Lower lobe of right lung (tissue), 2 donors: Measurements from ENCODE around the gene NAIF1. TPM values are rescaled to one million over a fixed set of nuclear protein-coding genes. Genes with fewer than 3 reads are reported as not detected.
"Not testable (repeated sequence)": the region's sequence is repeated elsewhere in the genome, so short reads cannot be mapped to it uniquely, and the experiment has no call there.

Source experiments
- ATAC-seq, 2 donors: fragments of 200-7000 bp; cut with Tn5 transposase; one replicate each; pipeline ENCODE4 v1.9.1; 2020 to 2022; ENCODE audit warnings: mild to moderate bottlenecking in 2 of 2, moderate library complexity in 2 of 2
- DNase-seq: peaks from one replicate; pipeline ENCODE4 v3.0.0-alpha.2; 2020
- H3K27ac ChIP-seq: fragments of 200-600 bp; one replicate; pipeline ENCODE4 v1.8.0; 2022
- H3K27me3 ChIP-seq: fragments of 200-600 bp; one replicate; pipeline ENCODE4 v1.8.0; 2022; ENCODE audit warnings: low read depth
- H3K36me3 ChIP-seq: fragments of 200-600 bp; one replicate; pipeline ENCODE4 v1.8.0; 2022; ENCODE audit warnings: mild to moderate bottlenecking
- H3K4me1 ChIP-seq: fragments of 200-600 bp; one replicate; pipeline ENCODE4 v1.8.0; 2022
- H3K4me3 ChIP-seq: fragments of 200-600 bp; one replicate; pipeline ENCODE4 v1.8.0; 2022; ENCODE audit warnings: mild to moderate bottlenecking
- H3K9me3 ChIP-seq: fragments of 200-600 bp; one replicate; pipeline ENCODE4 v1.8.0; 2022
- CTCF ChIP-seq: fragments of 200-600 bp; IDR thresholded peaks from one replicate; pipeline ENCODE4 v1.8.0; 2022; ENCODE audit warnings: antibody characterized with exemption, mild to moderate bottlenecking
- intact Hi-C: fragments of 100-400 bp; cut with DNase I; formaldehyde crosslinking; loops from one replicate; pipeline ENCODE4 v1.11.0; 2022
- total RNA-seq: library from RNA; stranded (reverse); fragmentation: NEBNext Ultra II Directional; extraction: Animal tissue kit (Norgen Biotek cat#: 25700); gene quantifications from one replicate; pipeline ENCODE4 v1.2.1, GENCODE V29; 2021
- donor health status: DM: no; HTN: yes; CAD: no; lungs with severe emphysema.

NAIF1 gene
- total RNA-seq, 1 donor from 2014 or later: 11.3 TPM

GRCh38 chr9:128113526-128114325 lies 46.6 kb upstream of the NAIF1 start:
- Histone ChIP-seq H3K9me3 (no peaks in the 10 kb centered on the region), H3K4me3 (no peak overlapping the region), H3K27me3 (no peaks in the 10 kb centered on the region), H3K36me3 (peaks cover 12% of the 10 kb centered on the region), H3K4me1 (peaks cover 10% of the 10 kb centered on the region), H3K27ac (no peak overlapping the region)
- intact Hi-C loops: no loop called here
- no peak for ATAC-seq
- TF ChIP-seq CTCF: no peak
- peak; percentile 39 for DNase-seq

GRCh38 chr9:128111726-128112125 lies 44.6 kb upstream of the NAIF1 start:
- H3K27ac ChIP-seq, intact Hi-C loops, ATAC-seq, H3K4me3 ChIP-seq, H3K9me3 ChIP-seq, H3K4me1 ChIP-seq, H3K27me3 ChIP-seq: not testable (repeated sequence)
- peaks cover 32% of the 10 kb centered on the region for H3K36me3 ChIP-seq
- peak; percentile 29 for DNase-seq

GRCh38 chr9:128109050-128109709 lies 42.1 kb upstream of the NAIF1 start:
- intact Hi-C loops: no loop called here
- H3K27ac ChIP-seq: no peak overlapping the region
- H3K27me3 ChIP-seq: no peaks in the 10 kb centered on the region
- H3K9me3 ChIP-seq: no peaks in the 10 kb centered on the region
- no peak for TF ChIP-seq CTCF
- peaks cover 5% of the 10 kb centered on the region for H3K4me1 ChIP-seq
- H3K36me3 ChIP-seq: peaks cover 58% of the 10 kb centered on the region
- no peak for DNase-seq
- peak in 1 of 2 donors; percentile 4 for ATAC-seq
- H3K4me3 ChIP-seq: no peak overlapping the region

- no peak for TF ChIP-seq CTCF
- Histone ChIP-seq H3K4me1 (peaks cover 13% of the 10 kb centered on the region), H3K36me3 (peaks cover 65% of the 10 kb centered on the region), H3K27me3 (no peaks in the 10 kb centered on the region), H3K4me3 (no peak overlapping the region), H3K9me3 (no peaks in the 10 kb centered on the region), H3K27ac (no peak overlapping the region)
- intact Hi-C loops: no loop called here
- ATAC-seq (no peak), DNase-seq (no peak)
These were observed 41.3 kb upstream of the NAIF1 start for GRCh38 chr9:128108269-128109049.

- intact Hi-C loops: no loop called here
- H3K4me1 ChIP-seq: peaks cover 20% of the 10 kb centered on the region
- H3K9me3 ChIP-seq: no peaks in the 10 kb centered on the region
- peaks cover 73% of the 10 kb centered on the region for H3K36me3 ChIP-seq
- no peaks in the 10 kb centered on the region for H3K27me3 ChIP-seq
- DNase-seq (peak; percentile 26), ATAC-seq (no peak)
- H3K4me3 ChIP-seq: no peak overlapping the region
- TF ChIP-seq CTCF: no peak
- no peak overlapping the region for H3K27ac ChIP-seq
These were observed 40.5 kb upstream of the NAIF1 start for GRCh38 chr9:128107468-128108268.
